GM12875 (cell line): ENCODE data around the gene E2F2.
A peak's percentile ranks its signal among the peaks of the same experiment; 100 is the strongest.

Experiments
- H3K4me3 ChIP-seq: one replicate; pipeline ENCODE4 v1.5.1; 2011; ENCODE audit warnings: low read depth, low read length, control low read depth
- CTCF ChIP-seq: IDR thresholded peaks from 2 replicates; pipeline ENCODE4 v1.5.1; 2011; ENCODE audit warnings: low read depth, mild to moderate bottlenecking, control low read depth, inconsistent platforms, low read length, moderate library complexity, borderline replicate concordance; ENCODE audit not compliant: insufficient read depth

Gene E2F2

GRCh38 chr1:23530747-23531561 is at the start of gene E2F2:
Gene E2F2, minus strand, starts transcription at chr1:23531233. Its CDS starts 440 bp downstream, at chr1:23530793.
- TF ChIP-seq CTCF = 0 out of 2 replicates have a peak, but pooled peaks have one; percentile 10
- H3K4me3 ChIP-seq = peak within 1 kb of the TSS; percentile 93

GRCh38 chr1:23578997-23579363 is 47.9 kb upstream of the E2F2 start:
- no peak for TF ChIP-seq CTCF
- H3K4me3 ChIP-seq = no peak overlapping the region

- no peak overlapping the region for H3K4me3 ChIP-seq
- TF ChIP-seq CTCF = no peak
Observed at GRCh38 chr1:23578311-23578996, 47.4 kb upstream of the E2F2 start.

- H3K4me3 ChIP-seq = peak overlapping the region; percentile 48
- no peak for TF ChIP-seq CTCF
Observed at GRCh38 chr1:23577056-23578004, 46.3 kb upstream of the E2F2 start.

GRCh38 chr1:23576338-23577055 is 45.5 kb upstream of the E2F2 start:
- peak overlapping the region; percentile 48 for H3K4me3 ChIP-seq
- TF ChIP-seq CTCF = no peak

- H3K4me3 ChIP-seq = no peak overlapping the region
- TF ChIP-seq CTCF = no peak
Observed at GRCh38 chr1:23575226-23575810, 44.3 kb upstream of the E2F2 start.
